EL (cell line): ENCODE results near the gene CD300LF.

ENCODE experiments used
- DNase-seq: peaks from one replicate; pipeline ENCODE4 v3.0.0-alpha.2; 2016

The CD300LF gene

DNA sequence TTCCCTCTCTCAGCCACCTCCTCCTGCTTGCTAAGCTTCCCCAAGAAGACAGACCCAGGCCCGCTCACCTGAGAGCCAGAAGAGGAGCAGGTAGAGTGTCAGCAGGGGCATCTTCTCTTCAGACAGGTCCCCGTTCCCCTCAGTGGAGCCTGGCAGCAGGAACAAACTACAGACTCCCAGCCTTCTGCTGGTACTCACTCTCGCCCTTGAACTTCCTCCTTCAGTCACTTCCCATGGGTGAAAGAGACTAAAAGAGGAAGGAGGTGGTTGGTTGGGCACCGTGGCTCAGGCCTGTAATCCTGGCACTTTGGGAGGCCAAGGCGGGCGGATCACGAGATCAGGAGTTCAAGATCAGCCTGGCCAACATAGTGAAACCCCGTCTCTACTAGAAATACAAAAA lies at the start of gene CD300LF:
TSS of gene CD300LF (minus strand) at position 168 of the 400 bp plus-strand sequence. CDS start at position 111, 57 bp downstream.
- no peak for DNase-seq

DNA sequence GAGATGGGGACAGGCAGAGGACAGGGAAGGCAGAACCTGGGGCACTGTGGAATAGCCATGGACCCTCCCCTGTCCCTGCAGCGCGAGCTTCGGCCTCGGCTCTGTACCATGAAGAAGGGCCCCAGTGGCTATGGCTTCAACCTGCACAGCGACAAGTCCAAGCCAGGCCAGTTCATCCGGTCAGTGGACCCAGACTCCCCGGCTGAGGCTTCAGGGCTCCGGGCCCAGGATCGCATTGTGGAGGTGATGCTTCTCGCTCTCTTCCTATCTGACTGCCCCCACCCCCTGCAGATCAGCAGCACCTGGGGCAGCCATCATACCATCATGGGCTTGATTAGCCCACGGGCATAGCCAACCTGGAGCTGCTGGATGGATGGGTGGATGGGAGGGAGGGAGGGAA lies 49.2 kb upstream of the CD300LF start:
- no peak for DNase-seq

DNA sequence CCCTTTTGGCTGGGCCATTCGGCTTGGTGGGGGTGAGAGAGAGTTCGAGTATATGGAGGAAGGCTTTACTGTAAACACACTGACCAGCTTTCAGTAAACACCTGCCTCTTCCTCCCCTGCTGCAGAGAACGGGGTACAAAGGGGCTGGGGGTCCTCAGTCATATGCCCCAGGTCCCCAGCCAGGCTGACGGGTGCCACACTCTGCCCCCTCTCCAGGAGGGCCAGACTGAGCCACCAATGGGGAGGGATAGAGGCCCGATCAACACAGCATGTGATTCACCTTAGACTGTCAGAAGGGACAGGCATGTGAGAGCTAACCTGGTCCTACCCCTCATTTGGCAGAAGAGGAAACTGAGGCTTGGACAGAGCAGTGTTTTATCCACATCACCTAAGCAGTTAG lies 48.7 kb upstream of the CD300LF start:
- DNase-seq = no peak

DNA sequence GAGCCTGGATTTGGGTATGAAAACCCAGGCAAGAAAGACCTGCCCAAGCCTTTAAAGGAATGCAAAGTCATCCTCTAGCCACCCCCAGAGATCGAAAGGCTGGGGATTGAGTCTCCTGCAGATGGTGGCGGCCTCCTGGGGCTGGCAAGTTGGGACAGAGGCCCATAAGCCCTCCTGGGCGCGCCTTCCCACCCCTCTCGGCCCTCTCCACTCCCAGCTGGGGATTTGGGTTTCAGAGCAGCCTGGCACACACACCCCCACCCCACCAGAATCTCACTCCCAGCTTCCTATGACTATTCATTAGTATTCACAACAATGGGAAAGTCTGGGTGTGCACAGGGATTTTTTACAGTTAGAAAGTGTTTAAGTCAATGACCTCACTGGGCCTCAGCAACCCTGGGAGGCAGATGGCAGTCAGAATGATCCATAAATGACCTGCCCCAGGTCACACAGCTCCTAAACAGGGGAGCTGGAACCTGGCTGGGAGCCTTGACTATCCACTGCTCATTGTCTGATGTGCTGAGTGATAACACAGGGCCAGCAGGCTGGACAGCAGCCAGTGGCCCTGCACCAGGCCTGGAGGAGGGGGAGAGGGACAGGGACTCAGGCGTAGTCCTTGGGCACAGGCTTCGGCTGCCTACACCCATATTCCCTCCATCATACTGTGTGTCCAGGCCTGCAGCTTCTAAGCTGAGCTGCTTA lies 47.8 kb upstream of the CD300LF start:
- DNase-seq = no peak

DNA sequence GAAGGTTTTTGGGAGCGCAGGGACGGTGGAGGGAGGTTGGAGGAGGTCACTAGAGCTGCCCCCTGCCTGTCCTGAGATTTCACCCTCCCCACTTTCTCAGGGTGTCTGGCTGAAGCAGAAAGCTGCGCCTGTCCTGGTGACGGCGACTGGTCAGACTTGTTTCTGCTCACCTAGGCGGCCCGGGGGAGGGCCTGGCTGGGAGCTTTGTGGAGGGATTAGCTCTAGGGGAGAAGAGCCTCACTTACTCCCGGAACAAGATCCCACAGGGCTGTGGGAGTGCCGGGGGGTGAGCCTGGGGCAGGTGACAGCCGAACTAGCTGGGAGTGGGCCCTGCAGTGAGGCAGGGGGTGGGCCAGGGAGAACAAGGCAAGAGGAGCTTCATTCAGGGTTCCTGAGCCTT lies 47.2 kb upstream of the CD300LF start:
- no peak for DNase-seq

DNA sequence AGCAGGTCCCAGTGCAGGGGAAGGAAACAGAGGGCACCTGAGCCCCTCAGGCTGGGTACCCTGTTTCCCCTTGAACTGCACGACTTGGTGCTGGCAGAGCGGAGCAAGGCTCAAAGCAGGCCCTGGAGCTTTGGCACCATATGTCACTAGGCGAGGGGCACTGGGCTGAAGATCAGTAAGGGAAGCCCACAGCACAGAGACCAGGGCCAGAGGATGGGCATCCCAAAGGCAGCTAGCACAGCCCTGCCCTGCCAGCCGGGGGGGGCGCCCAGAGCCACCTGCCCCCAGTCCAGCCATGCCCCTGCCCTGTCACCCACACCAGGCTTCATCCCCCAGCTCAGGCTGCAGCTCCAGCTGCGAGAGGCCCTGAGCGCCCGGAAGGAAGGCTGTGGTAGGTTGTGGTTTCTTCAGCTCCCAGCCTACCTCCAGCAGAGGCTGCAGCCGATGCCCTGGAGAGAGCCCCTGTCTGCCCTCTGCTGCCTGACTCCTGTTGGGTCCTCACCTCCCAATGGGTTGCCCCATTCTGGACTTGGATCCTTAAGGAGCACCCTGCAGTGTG lies 46.6 kb upstream of the CD300LF start:
- no peak for DNase-seq

DNA sequence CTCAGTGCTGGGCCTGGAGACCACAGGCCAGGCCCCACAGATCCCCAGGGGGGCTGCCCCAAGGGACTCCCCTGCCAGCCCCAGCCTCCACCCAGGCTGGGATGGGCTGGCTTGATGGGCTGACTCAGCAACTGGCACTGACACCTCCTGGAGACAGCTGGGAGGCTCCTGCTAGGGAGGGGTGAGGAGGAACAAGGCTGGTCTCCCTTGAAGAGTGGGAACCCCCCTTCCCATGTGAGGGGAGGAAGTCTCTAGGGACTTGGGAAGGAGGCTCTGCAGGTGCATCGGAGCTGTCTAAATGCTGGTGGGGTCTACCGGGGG lies 46.1 kb upstream of the CD300LF start:
- peak; percentile 30 for DNase-seq

DNA sequence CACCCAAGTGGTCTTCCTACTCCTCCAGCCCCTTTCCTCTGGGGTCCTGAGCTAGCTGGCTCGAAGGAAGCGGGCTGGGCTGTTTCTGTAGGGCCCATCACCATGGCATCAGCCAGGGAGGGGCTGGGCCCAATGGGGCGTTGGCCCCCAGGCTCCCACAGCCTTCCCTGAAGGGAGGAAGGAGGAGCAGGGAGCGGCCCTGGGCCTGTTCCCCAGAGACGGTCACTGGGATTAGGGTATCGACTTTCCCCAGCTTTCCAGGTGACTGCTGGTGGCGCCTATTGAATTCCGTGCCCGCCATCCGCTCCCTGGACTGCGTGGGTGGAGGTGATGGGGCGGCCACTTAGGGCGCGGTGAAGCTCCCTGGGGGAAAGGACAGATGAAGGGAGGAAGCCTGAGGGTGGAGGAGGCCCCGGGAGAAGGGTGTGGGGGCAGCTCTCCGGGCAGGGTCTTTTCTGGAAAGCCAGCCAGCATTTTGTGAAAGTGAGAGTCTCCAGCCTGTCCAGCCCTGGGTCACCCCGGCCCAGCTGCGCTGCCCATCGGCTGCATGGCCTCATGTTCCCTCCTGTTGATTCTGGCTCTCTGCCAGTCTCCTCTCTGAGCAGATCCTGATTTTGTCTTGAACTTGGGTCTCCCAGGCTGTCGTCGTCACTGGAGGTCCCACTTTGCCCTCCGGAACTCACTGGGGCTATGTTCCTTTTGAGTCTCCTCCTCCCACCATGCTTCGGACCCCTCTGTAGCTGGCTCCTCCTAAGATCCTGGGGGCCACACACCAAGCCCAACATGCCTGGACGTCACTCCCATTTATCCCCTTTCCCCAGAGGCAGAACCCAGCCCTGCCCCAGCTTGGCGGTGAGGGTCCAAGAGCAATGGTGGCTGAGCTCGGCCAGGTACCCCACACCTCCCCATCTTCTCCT lies 45.5 kb upstream of the CD300LF start:
- DNase-seq = no peak

DNA sequence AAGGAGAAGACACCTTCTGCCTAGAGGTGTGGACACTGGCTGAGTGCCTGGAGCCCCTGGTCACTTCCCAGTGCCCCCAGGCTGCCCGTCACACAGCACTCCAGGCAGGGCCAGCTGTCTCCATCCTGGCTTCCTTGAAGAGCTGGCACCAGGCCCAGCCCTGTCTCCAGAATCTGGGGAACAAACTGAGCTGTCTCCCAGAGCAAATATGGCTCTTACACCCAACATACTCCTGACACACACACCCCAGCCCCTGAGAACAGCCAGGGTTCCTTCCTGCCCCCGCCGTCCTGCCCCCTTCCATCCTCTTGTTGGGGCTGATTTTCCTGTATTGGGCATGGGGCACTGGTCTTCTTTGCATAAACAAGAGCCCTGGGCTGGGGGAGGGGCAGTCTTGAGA lies 44.8 kb upstream of the CD300LF start:
- peak; percentile 41 for DNase-seq

DNA sequence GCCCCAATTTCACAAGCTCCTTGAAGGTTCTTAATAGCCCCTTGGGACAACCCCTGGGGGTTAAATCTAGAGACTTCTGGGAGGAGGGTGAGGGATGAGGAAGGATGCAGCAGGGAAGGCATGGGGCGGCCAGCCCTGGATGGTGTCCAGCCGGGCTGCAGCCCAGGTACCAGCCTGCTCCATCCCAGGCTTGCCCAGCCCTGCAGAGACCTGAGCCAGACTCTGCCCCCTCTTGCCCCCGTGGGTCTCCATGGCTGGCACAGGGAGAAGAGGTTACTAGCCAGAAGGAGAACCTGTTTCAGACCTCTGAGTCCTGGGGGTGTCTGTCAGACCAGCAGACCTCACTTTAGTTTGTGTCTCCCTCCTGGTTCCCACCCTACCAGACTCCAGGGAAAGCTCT lies 44.2 kb upstream of the CD300LF start:
- DNase-seq = no peak

DNA sequence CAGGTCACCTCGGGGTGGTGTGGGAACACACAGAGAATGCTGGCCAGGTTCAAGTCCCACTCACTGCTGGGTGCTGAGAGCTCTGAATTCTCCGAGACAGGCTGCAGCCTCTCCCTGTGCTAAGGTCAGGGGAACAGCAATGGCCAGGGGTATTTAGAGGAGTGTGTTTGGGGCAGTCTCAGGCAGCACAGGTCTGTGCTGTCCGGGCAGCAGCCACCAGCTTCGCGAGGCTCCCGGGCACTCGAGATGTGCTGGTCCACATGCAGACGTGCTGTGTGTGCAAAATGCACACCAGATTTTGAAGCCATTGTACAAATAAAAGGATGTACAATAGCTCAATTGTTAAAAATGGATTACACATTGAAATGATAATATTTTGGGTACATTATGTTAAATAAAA lies 42.8 kb upstream of the CD300LF start:
- no peak for DNase-seq

DNA sequence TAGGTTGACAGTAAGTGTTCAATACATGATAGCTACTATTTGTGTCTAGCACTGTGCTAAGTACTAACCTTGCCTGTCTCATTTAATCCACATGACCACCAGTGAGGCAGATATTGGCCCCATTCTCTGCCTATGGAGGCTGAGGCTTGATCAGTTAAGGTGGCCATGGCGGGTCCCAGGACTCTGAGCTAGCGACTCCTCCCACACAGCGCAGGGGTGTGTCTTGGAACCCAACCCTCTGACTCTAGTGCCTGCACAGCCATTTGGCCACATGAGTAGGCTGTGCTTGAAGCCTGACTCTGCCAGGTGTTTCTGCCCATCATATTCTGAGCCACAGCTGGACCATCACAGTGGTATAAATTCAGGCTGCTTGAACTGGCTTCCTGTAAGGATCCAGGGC lies 42.1 kb upstream of the CD300LF start:
- no peak for DNase-seq

DNA sequence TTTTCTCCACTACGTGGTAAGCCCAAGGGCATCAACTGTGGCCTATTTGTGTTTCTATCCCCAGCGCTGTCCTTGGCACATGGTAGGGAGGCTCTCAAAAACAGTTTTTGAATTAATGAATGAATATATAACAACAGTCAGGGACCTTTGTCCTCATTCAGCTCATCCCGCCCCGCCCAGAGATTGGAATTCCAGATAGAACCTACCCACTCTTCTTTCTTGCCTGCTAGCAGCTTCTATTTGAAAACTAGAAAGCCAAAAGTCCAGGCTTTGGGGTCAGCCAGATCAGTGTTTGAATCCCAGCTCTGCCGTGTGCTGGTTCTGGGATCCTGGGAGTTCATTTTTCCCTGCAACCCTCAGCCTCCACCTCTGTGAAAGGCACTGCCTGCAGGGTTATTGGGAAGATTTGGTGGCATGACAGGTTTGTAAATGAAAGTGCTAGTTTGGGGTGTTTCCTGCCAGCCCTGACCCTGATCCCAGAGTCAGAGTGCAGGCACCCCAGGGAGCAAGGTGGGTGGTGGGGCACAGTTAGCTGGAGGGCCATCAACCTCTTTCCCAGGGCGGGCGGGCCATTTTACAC lies 40.2 kb upstream of the CD300LF start:
- no peak for DNase-seq

DNA sequence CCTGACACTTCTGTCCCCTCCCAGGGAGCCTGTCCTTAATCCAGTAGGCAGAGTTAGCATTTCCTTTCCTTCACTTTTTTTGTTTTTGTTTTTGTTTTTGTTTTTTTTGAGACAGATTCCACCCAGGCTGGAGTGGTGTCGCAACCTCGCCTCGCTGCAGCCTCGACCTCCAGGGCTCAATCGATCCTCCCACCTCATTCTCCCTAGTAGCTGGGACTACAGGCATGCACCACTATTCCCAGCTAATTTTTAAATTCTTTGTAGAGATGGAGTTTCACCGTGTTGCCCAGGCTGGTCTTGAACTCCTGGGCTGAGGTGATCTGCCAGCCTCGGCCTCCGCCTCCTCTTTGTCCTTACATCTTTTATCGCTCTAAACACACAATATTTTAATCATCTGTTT lies 39.7 kb upstream of the CD300LF start:
- DNase-seq = no peak

DNA sequence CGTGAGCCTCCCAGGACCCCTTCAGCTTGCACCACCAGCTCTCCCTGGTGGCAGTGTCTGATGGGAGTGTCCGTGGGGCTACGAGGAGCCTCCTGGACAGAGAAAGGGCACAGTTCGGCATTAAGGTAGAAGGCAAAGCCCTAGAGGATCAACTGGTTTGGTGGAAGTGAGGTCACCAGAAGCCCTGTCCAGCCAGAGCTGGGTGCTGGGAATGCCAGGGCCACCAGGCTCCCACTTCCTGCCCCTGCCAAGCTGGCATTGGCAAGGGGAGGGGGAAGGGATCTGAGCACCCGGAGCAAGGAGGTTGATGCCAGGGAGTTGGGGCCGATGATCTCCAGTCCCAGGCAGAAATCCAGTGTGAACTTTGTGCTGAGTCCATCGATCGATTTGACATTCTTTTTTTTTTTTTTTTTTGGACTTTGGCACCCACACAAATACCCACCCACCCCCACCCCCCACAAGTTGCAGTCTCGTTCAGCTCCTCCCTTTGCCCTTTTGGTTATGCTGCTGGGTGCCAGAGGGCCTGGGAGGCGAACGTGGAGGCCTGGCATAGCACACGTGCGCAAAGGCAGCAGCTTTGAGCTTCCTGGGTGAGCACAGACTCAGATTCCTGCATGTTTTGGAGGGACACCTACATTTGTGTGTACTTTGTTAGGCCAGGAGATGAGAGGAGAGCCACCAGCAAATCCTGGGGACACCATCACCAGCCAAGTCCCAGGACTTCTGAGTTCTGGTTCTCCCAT lies 37.8 kb upstream of the CD300LF start:
- no peak for DNase-seq

DNA sequence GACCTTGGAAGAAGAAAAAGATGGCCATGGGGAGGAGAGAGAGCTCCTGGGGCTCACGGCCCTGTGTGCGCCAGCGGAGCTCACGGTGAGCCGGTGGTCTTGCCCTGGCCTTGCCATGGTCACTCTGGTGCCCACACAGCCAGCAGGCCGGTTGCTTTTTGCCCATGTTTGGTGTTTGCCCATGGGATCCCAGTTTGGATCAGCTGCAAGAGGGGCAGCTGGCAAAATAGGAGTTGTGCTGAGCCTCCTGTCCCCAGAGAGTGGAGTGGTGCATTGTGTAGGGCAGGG lies 37.3 kb upstream of the CD300LF start:
- DNase-seq = no peak

DNA sequence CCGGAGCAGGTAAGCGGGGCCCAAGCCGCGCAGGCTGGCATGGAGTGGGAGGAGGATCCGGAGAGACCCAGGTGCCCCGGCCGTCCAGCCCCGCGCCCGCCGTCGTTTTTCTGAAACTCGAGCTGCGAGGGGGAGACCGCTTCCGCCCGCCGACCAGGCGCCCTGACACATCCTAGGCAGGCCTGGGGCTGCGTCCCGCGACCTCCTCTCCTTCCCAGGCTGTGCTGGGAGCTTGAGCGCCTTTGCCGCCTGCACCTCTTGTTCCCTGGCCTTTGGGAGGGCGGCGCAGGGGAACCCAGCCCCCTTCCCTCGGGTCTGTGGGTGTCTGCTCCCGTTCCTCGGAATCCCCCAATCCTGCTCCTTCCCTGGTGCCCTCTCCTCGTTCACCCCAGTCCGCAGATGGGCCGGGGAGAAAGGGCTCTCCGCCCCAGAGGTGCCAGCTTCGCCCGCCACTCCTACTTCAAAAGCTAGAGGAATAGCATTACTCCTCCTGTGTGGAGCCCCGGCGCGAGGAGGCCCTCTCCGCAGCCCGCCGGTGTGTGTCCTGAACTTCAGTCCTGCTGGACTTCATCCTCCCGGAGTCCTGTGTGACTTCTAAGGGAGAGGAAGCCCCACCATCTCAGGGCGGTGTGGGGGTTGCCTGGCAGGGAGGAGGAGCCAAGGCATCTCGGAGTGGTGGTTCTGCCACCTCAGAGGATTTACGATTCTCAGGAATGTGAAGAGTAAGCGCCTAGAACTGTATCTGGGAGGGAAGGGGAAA lies 36.7 kb upstream of the CD300LF start:
- DNase-seq = peak; percentile 72

DNA sequence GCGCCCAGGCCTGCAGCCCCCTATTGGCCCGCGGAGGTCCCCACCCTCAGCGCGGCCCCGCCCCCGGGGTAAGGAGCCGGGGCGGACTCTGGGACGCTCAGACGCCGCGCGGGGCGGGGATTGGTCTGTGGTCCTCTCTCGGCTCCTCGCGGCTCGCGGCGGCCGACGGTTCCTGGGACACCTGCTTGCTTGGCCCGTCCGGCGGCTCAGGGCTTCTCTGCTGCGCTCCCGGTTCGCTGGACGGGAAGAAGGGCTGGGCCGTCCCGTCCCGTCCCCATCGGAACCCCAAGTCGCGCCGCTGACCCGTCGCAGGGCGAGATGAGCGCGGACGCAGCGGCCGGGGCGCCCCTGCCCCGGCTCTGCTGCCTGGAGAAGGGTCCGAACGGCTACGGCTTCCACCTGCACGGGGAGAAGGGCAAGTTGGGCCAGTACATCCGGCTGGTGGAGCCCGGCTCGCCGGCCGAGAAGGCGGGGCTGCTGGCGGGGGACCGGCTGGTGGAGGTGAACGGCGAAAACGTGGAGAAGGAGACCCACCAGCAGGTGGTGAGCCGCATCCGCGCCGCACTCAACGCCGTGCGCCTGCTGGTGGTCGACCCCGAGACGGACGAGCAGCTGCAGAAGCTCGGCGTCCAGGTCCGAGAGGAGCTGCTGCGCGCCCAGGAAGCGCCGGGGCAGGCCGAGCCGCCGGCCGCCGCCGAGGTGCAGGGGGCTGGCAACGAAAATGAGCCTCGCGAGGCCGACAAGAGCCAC lies 36.0 kb upstream of the CD300LF start, which contains the start of gene NHERF1:
TSS of gene NHERF1 (plus strand) at position 100 of the 750 bp plus-strand sequence. CDS start at position 319, 219 bp downstream.
- DNase-seq = peak; percentile 94

DNA sequence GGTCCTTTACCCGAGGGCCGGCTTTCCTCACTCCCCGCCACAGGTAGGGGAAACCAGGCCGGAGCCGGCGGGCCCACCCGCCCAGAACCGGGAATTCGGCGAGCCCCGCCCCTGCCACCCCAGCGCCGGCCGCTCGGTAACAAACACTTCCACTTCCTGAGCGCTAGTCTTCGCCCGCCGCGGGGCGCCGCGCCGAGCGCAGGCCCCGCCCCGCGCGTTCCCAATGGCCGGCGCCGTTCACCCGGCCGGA lies 35.5 kb upstream of the CD300LF start:
- DNase-seq = no peak

DNA sequence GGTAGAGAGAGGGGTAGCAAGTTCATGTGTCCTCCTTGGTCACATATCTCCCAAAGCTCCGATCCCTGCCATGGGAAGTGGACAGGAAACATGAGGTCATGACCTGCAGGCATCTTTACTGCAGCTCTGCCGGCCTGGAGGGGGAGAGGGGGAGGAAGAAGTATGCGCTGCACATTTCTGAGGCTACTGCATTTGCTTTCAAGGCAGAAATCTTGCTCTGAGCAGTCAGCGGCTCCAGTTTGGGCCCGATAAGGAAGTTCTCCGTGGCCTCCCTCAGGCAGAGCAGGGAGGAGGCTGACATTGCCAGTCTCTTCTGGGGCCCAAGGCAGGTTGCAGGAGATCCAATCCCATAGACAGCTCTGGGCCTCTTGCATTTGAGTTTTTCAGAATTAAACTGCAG lies 34.2 kb upstream of the CD300LF start:
- DNase-seq = peak; percentile 45

DNA sequence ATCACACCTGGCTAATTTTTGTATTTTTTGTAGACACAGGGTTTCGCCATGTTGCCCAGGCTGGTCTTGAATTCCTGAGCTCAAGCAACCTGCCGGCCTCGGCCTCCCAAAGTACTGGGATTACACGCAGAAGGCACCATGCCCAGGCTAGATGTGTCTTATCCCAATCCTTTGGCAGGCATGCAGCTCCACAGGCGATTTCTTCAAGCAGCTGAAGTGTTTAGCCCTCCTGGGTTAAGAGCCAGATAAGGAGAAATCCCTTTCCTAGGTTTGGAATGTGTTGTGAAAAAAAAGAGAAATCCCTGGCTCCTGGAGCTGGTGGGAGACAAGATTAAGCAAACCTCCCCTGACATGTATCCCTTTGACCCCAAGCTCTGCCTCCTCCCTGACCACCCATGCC lies 33.7 kb upstream of the CD300LF start:
- DNase-seq = no peak
